ENCODE measurements around the gene LPCAT1.

Gene LPCAT1

GRCh38 chr5:1500411-1501091, 23.2 kb downstream of the LPCAT1 start:
- Histone ChIP-seq H3K4me1 (ENCODE audit: control insufficient read depth, insufficient read depth, low read length) (peaks cover 25% of the 10 kb centered on the region), H3K9me3 (ENCODE audit: control insufficient read depth, low read length) (no peaks in the 10 kb centered on the region), H3K9ac (ENCODE audit: low read length) (no peak overlapping the region), H3K27me3 (ENCODE audit: control insufficient read depth, insufficient read depth, low read length) (no peaks in the 10 kb centered on the region), H3K4me3 (ENCODE audit: low read length) (no peak overlapping the region), H3K36me3 (ENCODE audit: control insufficient read depth, insufficient read depth, low read length) (no peaks in the 10 kb centered on the region)

DNA sequence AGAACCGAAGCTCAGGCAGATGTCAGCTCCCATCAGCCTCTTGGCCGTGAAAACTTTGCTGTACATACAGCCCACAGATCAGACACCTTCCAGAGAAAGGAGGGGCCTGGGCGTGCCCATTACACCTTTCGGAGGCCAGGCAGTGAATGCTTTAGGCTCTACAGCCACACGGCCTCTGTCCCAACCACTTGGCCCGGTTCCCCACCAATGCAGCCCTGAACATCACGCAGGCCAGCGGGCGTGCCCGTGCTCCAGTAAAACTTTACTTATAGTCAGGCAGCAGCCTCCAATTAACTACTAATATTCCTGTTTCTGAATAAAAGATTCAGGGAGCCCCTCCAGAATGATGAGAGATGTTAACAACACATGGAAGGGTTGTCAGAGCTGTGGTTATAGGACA, 23.9 kb downstream of the LPCAT1 start:
- Histone ChIP-seq H3K27me3 (ENCODE audit: control insufficient read depth, insufficient read depth, low read length) (no peaks in the 10 kb centered on the region), H3K4me1 (ENCODE audit: control insufficient read depth, insufficient read depth, low read length) (peaks cover 25% of the 10 kb centered on the region)

DNA sequence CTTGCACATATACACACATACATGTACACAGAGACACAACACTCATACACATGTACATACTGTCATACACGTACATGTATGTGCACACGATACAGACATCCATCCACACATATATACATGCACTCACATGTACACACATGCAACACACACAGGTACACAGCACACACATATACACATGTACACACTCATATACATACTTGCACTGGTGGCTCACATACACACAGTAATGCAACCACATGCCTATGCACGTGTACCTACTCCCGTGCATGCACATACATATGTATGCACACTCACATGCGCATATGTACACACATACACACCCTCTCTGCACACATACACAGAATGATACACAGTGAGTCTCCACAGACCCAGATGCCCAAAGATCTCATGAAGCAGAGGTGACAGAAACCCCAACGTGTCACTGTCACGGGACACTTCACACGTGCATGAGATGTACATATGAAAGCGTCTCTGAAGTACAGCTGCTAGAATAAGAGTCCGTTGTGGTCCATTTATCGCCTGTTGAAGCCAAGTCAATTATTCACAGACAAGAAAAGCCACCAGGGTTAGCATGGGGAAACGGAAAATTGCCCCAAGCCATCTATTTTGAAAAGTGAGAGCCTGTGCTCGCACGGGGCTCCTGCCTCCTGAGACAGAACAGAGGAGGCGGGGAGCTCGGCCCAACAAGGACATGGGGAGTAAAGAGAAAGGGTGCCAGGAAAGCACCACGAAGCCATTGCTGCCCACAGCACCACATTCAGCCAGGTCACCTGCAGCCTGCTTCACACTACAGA, 24.9 kb downstream of the LPCAT1 start:
- H3K27me3 ChIP-seq (ENCODE audit: control insufficient read depth, insufficient read depth, low read length) = no peaks in the 10 kb centered on the region
- H3K4me1 ChIP-seq (ENCODE audit: control insufficient read depth, insufficient read depth, low read length) = peaks cover 21% of the 10 kb centered on the region
- H3K36me3 ChIP-seq (ENCODE audit: control insufficient read depth, insufficient read depth, low read length) = no peaks in the 10 kb centered on the region
- H3K4me3 ChIP-seq (ENCODE audit: low read length) = no peak overlapping the region
- H3K9me3 ChIP-seq (ENCODE audit: control insufficient read depth, low read length) = no peaks in the 10 kb centered on the region
- no peak overlapping the region for H3K9ac ChIP-seq (ENCODE audit: low read length)

More for the DNA sequence above, 23.9 kb downstream of the LPCAT1 start:
- no peaks in the 10 kb centered on the region for H3K36me3 ChIP-seq (ENCODE audit: control insufficient read depth, insufficient read depth, low read length)
- no peaks in the 10 kb centered on the region for H3K9me3 ChIP-seq (ENCODE audit: control insufficient read depth, low read length)
- H3K4me3 ChIP-seq (ENCODE audit: low read length) = no peak overlapping the region
- H3K9ac ChIP-seq (ENCODE audit: low read length) = no peak overlapping the region

GRCh38 chr5:1497795-1498622, 25.8 kb downstream of the LPCAT1 start:
- no peaks in the 10 kb centered on the region for H3K27me3 ChIP-seq (ENCODE audit: control insufficient read depth, insufficient read depth, low read length)
- H3K4me1 ChIP-seq (ENCODE audit: control insufficient read depth, insufficient read depth, low read length) = peaks cover 14% of the 10 kb centered on the region
- H3K9ac ChIP-seq (ENCODE audit: low read length) = no peak overlapping the region
- no peaks in the 10 kb centered on the region for H3K36me3 ChIP-seq (ENCODE audit: control insufficient read depth, insufficient read depth, low read length)
- H3K9me3 ChIP-seq (ENCODE audit: control insufficient read depth, low read length) = no peaks in the 10 kb centered on the region
- H3K4me3 ChIP-seq (ENCODE audit: low read length) = no peak overlapping the region

- no peaks in the 10 kb centered on the region for H3K36me3 ChIP-seq (ENCODE audit: control insufficient read depth, insufficient read depth, low read length)
- H3K9me3 ChIP-seq (ENCODE audit: control insufficient read depth, low read length) = no peaks in the 10 kb centered on the region
- H3K9ac ChIP-seq (ENCODE audit: low read length) = no peak overlapping the region
- H3K27me3 ChIP-seq (ENCODE audit: control insufficient read depth, insufficient read depth, low read length) = no peaks in the 10 kb centered on the region
- H3K4me1 ChIP-seq (ENCODE audit: control insufficient read depth, insufficient read depth, low read length) = peaks cover 14% of the 10 kb centered on the region
- H3K4me3 ChIP-seq (ENCODE audit: low read length) = no peak overlapping the region
Measured at GRCh38 chr5:1497242-1497777, 26.4 kb downstream of the LPCAT1 start.

- no peaks in the 10 kb centered on the region for H3K36me3 ChIP-seq (ENCODE audit: control insufficient read depth, insufficient read depth, low read length)
- no peak overlapping the region for H3K4me3 ChIP-seq (ENCODE audit: low read length)
- H3K9ac ChIP-seq (ENCODE audit: low read length) = no peak overlapping the region
- peaks cover 7% of the 10 kb centered on the region for H3K4me1 ChIP-seq (ENCODE audit: control insufficient read depth, insufficient read depth, low read length)
- no peaks in the 10 kb centered on the region for H3K9me3 ChIP-seq (ENCODE audit: control insufficient read depth, low read length)
- no peaks in the 10 kb centered on the region for H3K27me3 ChIP-seq (ENCODE audit: control insufficient read depth, insufficient read depth, low read length)
Measured at GRCh38 chr5:1495525-1495897, 28.2 kb downstream of the LPCAT1 start.

GRCh38 chr5:1494780-1495524, 28.8 kb downstream of the LPCAT1 start:
- Histone ChIP-seq H3K4me3 (ENCODE audit: low read length) (no peak overlapping the region), H3K27me3 (ENCODE audit: control insufficient read depth, insufficient read depth, low read length) (no peaks in the 10 kb centered on the region), H3K36me3 (ENCODE audit: control insufficient read depth, insufficient read depth, low read length) (no peaks in the 10 kb centered on the region), H3K9me3 (ENCODE audit: control insufficient read depth, low read length) (no peaks in the 10 kb centered on the region), H3K9ac (ENCODE audit: low read length) (no peak overlapping the region), H3K4me1 (ENCODE audit: control insufficient read depth, insufficient read depth, low read length) (peaks cover 1% of the 10 kb centered on the region)

- Histone ChIP-seq H3K27me3 (ENCODE audit: control insufficient read depth, insufficient read depth, low read length) (no peaks in the 10 kb centered on the region), H3K9me3 (ENCODE audit: control insufficient read depth, low read length) (no peaks in the 10 kb centered on the region), H3K36me3 (ENCODE audit: control insufficient read depth, insufficient read depth, low read length) (no peaks in the 10 kb centered on the region), H3K9ac (ENCODE audit: low read length) (no peak overlapping the region), H3K4me1 (ENCODE audit: control insufficient read depth, insufficient read depth, low read length) (peaks cover 4% of the 10 kb centered on the region), H3K4me3 (ENCODE audit: low read length) (no peak overlapping the region)
Measured at GRCh38 chr5:1493941-1494340, 29.8 kb downstream of the LPCAT1 start.

- no peak overlapping the region for H3K9ac ChIP-seq (ENCODE audit: low read length)
- no peaks in the 10 kb centered on the region for H3K9me3 ChIP-seq (ENCODE audit: control insufficient read depth, low read length)
- H3K36me3 ChIP-seq (ENCODE audit: control insufficient read depth, insufficient read depth, low read length) = no peaks in the 10 kb centered on the region
- peaks cover 4% of the 10 kb centered on the region for H3K4me1 ChIP-seq (ENCODE audit: control insufficient read depth, insufficient read depth, low read length)
- no peak overlapping the region for H3K4me3 ChIP-seq (ENCODE audit: low read length)
- no peaks in the 10 kb centered on the region for H3K27me3 ChIP-seq (ENCODE audit: control insufficient read depth, insufficient read depth, low read length)
Measured at GRCh38 chr5:1493413-1493812, 30.3 kb downstream of the LPCAT1 start.

GRCh38 chr5:1492757-1493156, 31.0 kb downstream of the LPCAT1 start:
- no peak overlapping the region for H3K4me3 ChIP-seq (ENCODE audit: low read length)
- H3K36me3 ChIP-seq (ENCODE audit: control insufficient read depth, insufficient read depth, low read length) = no peaks in the 10 kb centered on the region
- H3K4me1 ChIP-seq (ENCODE audit: control insufficient read depth, insufficient read depth, low read length) = peaks cover 4% of the 10 kb centered on the region
- no peak overlapping the region for H3K9ac ChIP-seq (ENCODE audit: low read length)
- H3K9me3 ChIP-seq (ENCODE audit: control insufficient read depth, low read length) = no peaks in the 10 kb centered on the region
- no peaks in the 10 kb centered on the region for H3K27me3 ChIP-seq (ENCODE audit: control insufficient read depth, insufficient read depth, low read length)

DNA sequence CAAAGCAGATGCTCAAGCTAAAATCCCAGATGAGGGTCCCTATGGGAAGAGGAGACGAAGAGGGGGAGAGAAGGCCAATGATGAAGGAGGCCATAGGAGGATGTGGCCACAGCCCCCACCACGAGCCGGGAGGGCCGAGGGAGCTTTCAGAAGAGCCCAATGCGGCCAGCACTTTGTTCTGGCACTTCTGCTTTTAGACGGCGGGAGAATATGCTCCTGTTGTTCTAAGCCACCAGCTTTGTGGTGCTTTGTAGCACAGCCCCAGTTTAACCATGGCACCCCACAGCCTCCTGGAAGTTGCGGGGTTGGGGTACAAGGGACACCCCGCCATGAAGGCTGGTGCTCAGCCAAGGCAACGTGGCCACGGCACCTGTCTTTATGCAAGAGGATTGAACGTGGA, 33.4 kb downstream of the LPCAT1 start:
- Histone ChIP-seq H3K4me3 (ENCODE audit: low read length) (no peak overlapping the region), H3K36me3 (ENCODE audit: control insufficient read depth, insufficient read depth, low read length) (no peaks in the 10 kb centered on the region), H3K9me3 (ENCODE audit: control insufficient read depth, low read length) (no peaks in the 10 kb centered on the region), H3K4me1 (ENCODE audit: control insufficient read depth, insufficient read depth, low read length) (peaks cover 4% of the 10 kb centered on the region), H3K9ac (ENCODE audit: low read length) (no peak overlapping the region), H3K27me3 (ENCODE audit: control insufficient read depth, insufficient read depth, low read length) (no peaks in the 10 kb centered on the region)
